GM19468 (cell line): ENCODE data around the gene SRSF12.
"Not testable (repeated sequence)": the region's sequence is repeated elsewhere in the genome, so short reads cannot be mapped to it uniquely, and the experiment has no call there.

Experiments
- ATAC-seq: cut with Tn5 transposase; IDR thresholded peaks from one replicate; pipeline ENCODE4 v1.9.1; 2021; ENCODE audit warnings: mild to moderate bottlenecking, moderate library complexity, moderate number of reproducible peaks; ENCODE audit not compliant: unreplicated experiment; ENCODE audit errors: extremely low read depth

The SRSF12 gene

GRCh38 chr6:89079511-89080234, 38.2 kb downstream of the SRSF12 start:
- ATAC-seq: no peak

- no peak for ATAC-seq
Measured at GRCh38 chr6:89073840-89074239, 44.0 kb downstream of the SRSF12 start.

DNA sequence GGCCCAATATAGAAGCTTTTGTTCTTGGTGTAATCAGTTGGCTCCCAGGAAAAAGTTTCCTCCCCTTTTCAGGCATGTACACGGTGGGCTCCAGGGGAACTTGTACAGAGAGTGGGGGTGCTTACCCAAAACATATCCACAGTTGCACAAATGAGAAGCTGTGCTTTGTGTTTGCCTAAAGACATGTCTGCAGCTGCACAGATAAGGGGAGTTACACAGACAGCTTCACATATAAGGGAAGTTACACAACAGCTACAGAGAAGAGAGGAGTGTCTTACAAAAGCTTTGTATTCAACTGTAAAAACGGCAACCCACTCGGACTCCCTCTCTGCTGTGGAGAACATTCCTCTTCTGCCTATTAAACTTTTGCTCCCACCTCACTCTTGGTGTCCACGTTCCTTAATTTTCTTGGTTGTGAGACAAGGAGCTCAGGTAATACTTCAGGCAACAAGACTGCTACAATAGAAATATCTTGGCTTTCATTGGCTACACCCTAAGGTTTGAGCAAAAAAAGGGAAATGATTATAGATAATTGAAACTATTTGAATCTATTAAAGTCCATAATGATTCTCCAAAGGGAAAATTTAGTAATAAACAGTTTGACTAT, 44.8 kb downstream of the SRSF12 start:
- no peak for ATAC-seq

DNA sequence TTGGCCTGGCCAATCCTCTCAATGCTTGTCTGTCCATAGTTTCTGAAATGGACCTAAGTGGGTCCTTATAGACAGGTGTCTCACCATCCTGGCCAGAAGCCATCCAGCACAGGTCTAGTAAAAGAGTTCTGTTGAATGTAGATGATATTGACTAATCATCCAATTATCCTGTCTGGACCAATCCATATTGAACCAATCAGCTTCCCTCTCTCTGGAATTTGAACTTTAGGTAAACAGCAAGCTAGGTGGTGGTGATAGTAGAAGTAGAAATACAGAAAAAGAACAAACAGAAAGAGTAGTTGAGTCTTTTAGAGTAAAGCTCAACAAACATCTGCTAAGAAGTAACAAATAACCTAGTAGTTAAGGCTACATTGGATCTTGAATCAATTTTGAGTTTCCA, 46.8 kb downstream of the SRSF12 start:
- no peak for ATAC-seq

DNA sequence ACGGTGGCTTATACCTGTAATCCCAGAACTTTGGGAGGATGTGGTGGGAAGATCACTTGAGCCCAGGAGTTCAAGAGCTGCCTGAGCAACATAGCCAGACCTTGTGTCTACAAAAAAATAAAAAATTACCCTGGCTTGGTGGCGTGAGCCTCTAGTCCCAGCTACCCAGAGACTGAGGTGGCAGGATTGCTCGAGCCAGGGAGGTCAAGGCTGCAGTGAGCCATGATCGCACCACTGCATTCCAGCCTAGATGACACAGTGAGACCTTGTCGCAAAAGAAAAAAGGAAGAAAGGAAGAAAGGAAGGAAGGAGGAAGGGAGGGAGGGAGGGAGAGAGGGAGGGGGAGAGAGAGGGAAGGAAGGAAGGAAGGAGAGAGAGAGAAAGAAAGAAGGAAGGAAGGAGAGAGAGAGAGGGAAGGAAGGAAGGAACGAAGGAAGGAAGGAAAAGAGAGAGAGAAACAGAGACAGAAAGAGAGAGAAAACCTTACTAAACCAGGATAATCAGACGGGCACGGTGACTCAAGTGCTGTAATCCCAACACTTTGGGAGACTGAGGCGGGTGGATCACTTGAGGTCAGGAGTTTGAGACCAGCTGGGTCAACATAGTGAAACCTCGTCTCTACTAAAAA, 48.2 kb downstream of the SRSF12 start:
- no peak for ATAC-seq

DNA sequence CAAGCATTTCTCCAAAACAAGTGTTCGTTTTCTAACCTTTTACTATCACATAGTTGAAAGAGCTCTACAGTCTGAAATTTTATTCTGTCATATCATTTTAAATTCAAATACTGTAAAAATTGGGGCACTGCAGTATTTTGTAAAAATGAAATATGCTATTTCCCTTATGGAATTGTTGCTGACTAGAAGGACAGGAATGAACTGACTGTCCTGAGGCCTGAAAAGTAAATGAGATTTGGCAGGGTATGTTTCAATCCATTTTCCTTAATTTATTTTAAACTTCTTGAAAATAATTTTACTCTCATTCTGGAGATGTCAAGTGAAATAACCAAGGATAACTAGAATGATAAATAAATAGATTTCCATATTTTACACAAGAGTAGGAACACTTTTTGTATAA, 49.2 kb downstream of the SRSF12 start:
- ATAC-seq: no peak

DNA sequence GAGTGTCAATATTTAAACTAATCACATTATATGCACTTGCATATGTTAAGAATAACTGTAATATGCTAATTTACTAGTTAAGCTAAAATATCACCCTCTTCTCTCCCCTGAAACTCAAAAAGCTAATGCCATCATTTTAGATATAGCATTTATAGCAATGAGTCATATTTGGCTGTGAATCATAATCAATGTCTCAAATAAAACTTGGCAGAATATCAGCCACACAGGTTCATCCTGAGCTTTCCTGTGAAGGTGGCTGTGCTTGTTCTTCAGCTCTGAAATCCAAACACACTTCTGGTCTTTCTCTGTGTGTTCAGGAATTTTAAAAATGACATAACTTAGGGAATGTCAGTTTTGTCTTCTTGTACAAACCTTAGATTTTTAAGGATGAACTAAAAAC, 50.1 kb downstream of the SRSF12 start:
- no peak for ATAC-seq

- ATAC-seq: no peak
Measured at GRCh38 chr6:89066940-89067646, 50.8 kb downstream of the SRSF12 start.

DNA sequence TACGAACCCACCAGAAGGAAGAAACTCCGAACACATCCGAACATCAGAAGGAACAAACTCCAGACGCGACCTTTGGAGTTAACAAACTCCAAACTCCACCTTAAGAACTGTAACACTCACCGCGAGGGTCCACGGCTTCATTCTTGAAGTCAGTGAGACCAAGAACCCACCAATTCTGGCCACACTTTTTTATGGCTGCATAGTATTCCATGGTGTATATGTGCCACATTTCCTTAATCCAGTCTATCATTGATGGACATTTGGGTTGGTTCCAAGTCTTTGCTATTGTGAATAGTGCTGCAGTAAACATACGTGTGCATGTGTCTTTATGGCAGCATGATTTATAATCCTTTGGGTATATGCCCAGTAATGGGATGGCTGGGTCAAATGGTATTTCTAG, 51.8 kb downstream of the SRSF12 start:
- ATAC-seq: not testable (repeated sequence)

- not testable (repeated sequence) for ATAC-seq
Measured at GRCh38 chr6:89064931-89065330, 52.9 kb downstream of the SRSF12 start.

- ATAC-seq: no peak
Measured at GRCh38 chr6:89063881-89064280, 54.0 kb downstream of the SRSF12 start.

GRCh38 chr6:89059227-89059626, 58.6 kb downstream of the SRSF12 start:
- ATAC-seq: no peak

GRCh38 chr6:89058627-89059026, 59.2 kb downstream of the SRSF12 start:
- no peak for ATAC-seq

DNA sequence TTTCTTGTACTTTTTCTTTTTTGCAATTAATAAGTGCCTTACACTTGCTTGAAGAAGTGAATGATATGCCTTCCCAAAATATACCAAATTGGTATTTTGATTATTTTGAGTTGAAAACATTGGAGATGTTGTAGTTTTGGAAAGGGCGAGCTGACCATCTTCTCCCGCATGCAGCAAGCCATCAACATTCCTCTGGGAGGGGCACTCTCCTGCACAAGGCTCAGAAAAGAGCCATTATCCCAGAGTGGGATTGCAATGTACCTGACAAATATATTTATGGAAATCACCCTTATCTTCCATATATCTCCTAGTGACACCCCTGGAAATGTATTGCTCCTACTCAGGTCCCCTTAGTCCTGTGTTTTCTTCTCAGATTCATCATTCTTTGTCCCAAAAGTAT, 60.1 kb downstream of the SRSF12 start:
- ATAC-seq: no peak

DNA sequence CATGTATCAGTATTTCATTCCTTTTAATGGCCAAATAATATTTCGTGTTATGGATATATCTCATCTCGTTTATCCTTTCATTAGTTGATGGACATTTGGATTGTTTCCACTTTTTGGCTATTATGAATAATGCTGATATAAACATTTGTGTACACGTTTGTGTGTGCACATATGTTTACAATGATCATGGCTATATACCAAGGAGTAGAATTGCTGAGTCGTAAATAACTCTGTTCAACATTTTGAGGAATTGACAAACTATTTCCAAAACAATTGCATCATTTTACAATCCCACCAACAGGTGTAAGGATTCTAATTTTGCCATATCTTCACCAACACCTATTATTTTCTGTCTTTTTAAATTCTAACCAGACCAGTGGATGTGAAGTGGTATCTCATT, 63.7 kb downstream of the SRSF12 start:
- ATAC-seq: no peak

- ATAC-seq: no peak
Measured at GRCh38 chr6:89051676-89052075, 66.2 kb downstream of the SRSF12 start.

- no peak for ATAC-seq
Measured at GRCh38 chr6:89050697-89051096, 67.2 kb downstream of the SRSF12 start.

GRCh38 chr6:89050155-89050554, 67.7 kb downstream of the SRSF12 start:
- no peak for ATAC-seq

DNA sequence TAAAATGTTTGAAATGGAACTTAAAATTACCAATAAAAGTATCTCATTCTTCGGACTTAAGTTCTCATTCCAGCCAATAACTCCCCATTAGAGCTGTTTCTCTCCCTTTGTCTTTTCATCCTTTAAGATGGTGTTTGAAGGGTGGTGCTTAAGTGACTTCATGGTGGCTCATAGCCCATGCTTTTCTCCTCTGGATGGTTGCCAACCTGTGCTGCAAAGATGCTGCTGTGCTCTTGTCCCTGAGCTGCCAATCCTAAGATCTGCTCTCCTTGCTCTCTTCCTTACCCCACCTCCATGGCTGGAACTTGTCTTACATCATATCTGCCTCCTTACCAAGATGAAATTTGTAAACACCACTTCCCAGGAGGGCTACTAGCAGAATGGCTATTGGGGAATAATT, 68.9 kb downstream of the SRSF12 start:
- ATAC-seq: no peak

- ATAC-seq: no peak
Measured at GRCh38 chr6:89048288-89048923, 69.5 kb downstream of the SRSF12 start.

- ATAC-seq: no peak
Measured at GRCh38 chr6:89047473-89047872, 70.4 kb downstream of the SRSF12 start.
